H1 (cell line): ENCODE data around the gene PSMD3.
"Not testable (repeated sequence)": the region's sequence is repeated elsewhere in the genome, so short reads cannot be mapped to it uniquely, and the experiment has no call there.

ENCODE experiments used
- BRCA1 ChIP-seq: IDR thresholded peaks from 2 replicates; pipeline ENCODE4 v1.6.1; 2012; ENCODE audit warnings: low read depth, low read length, improper control_type of control experiment
- CHD2 ChIP-seq: IDR thresholded peaks from 2 replicates; pipeline ENCODE4 v1.6.1; 2012; ENCODE audit warnings: low read length, improper control_type of control experiment
- CREB1 ChIP-seq: IDR thresholded peaks from 2 replicates; pipeline ENCODE4 v1.6.1; 2012; ENCODE audit warnings: inconsistent platforms
- EP300 ChIP-seq, 2 experiments: IDR thresholded peaks; 1 replicate in 1 of 2; 2 replicates in 1 of 2; pipeline ENCODE4 v1.6.1; 2011 to 2012; ENCODE audit warnings: low read depth in 2 of 2, low read length in 2 of 2, mild to moderate bottlenecking in 2 of 2, borderline replicate concordance in 1 of 2, inconsistent platforms in 1 of 2, moderate library complexity in 1 of 2
- PHF8 ChIP-seq: fragments of 200-600 bp; sonication (generic); conservative IDR thresholded peaks from 2 replicates; pipeline ENCODE4 v1.7.1; 2012; ENCODE audit warnings: low read depth, mild to moderate bottlenecking, inconsistent platforms, low read length, moderate library complexity
- POLR2A ChIP-seq, 2 experiments: IDR thresholded peaks; 1 replicate in 1 of 2; 2 replicates in 1 of 2; pipeline ENCODE4 v1.6.1; 2011; ENCODE audit warnings: low read depth in 2 of 2, low read length in 2 of 2, mild to moderate bottlenecking in 2 of 2; ENCODE audit errors: control extremely low read depth in 1 of 2
- POU5F1 ChIP-seq: IDR thresholded peaks from 2 replicates; pipeline ENCODE4 v1.6.1; 2011; ENCODE audit warnings: low read depth, mild to moderate bottlenecking, low read length, moderate library complexity
- SAP30 ChIP-seq: fragments of 300-600 bp; sonication (generic); IDR thresholded peaks from 2 replicates; pipeline ENCODE4 v1.7.1; 2012; ENCODE audit warnings: low read length, moderate library complexity, mild to moderate bottlenecking, inconsistent platforms; ENCODE audit not compliant: insufficient read depth, insufficient replicate concordance
- SIX5 ChIP-seq: IDR thresholded peaks from 2 replicates; pipeline ENCODE4 v1.6.1; 2011; ENCODE audit warnings: mild to moderate bottlenecking, low read depth, low read length
- SRF ChIP-seq: IDR thresholded peaks from 2 replicates; pipeline ENCODE4 v1.6.1; 2011; ENCODE audit warnings: mild to moderate bottlenecking, low read depth, low read length, moderate library complexity
- TF ChIP-seq, protein P1 (sequence below), 3 experiments: IDR thresholded peaks; 1 replicate in 2 of 3; 2 replicates in 1 of 3; pipeline versions ENCODE4 v1.5.1 to v1.6.1; 2011; ENCODE audit warnings: low read length in 3 of 3, mild to moderate bottlenecking in 3 of 3, inconsistent platforms in 2 of 3, low read depth in 1 of 3, moderate library complexity in 1 of 3; ENCODE audit not compliant: insufficient read depth in 1 of 3; ENCODE audit errors: control extremely low read depth in 1 of 3
- TF ChIP-seq, protein P2 (sequence below): IDR thresholded peaks from 2 replicates; pipeline ENCODE4 v1.6.1; 2012; ENCODE audit warnings: inconsistent platforms
- TF ChIP-seq, protein P3 (sequence below): IDR thresholded peaks from 2 replicates; pipeline ENCODE4 v1.6.1; 2011; ENCODE audit warnings: low read depth, mild to moderate bottlenecking, low read length; ENCODE audit not compliant: insufficient read depth

DNA sequence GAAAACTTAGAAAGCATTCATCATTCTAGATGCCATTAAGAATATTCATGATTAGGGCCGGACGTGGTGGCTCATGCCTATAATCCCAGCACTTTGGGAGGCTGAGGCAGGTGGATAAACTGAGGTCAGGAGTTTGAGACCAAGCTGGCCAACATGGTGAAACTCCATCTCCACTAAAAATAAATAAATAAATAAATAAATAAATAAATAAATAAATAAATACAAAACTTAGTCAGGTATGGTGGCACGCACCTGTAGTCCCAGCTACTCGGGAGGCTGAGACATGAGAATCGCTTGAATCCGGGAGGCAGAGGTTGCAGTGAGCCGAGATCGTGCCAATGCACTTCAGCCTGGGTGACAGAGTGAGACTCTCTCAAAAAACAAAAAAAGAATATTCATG, 20.7 kb downstream of the PSMD3 start:
- TF ChIP-seq SIX5; CHD2; POLR2A (IDR thresholded peaks at IDR 0.05; ENCODE audit: control extremely low read depth in 1 of 2, low read depth in 2 of 2, low read length in 2 of 2); PHF8; SAP30; POU5F1; EP300 (IDR thresholded peaks at IDR 0.05; ENCODE audit: borderline replicate concordance in 1 of 2, low read depth in 2 of 2, low read length in 2 of 2); BRCA1; CREB1; SRF: not testable (repeated sequence)
- TF ChIP-seq, protein P1, sequence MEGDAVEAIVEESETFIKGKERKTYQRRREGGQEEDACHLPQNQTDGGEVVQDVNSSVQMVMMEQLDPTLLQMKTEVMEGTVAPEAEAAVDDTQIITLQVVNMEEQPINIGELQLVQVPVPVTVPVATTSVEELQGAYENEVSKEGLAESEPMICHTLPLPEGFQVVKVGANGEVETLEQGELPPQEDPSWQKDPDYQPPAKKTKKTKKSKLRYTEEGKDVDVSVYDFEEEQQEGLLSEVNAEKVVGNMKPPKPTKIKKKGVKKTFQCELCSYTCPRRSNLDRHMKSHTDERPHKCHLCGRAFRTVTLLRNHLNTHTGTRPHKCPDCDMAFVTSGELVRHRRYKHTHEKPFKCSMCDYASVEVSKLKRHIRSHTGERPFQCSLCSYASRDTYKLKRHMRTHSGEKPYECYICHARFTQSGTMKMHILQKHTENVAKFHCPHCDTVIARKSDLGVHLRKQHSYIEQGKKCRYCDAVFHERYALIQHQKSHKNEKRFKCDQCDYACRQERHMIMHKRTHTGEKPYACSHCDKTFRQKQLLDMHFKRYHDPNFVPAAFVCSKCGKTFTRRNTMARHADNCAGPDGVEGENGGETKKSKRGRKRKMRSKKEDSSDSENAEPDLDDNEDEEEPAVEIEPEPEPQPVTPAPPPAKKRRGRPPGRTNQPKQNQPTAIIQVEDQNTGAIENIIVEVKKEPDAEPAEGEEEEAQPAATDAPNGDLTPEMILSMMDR (IDR thresholded peaks at IDR 0.05; ENCODE audit: control extremely low read depth in 1 of 3, insufficient read depth in 1 of 3, low read depth in 1 of 3, low read length in 3 of 3): not testable (repeated sequence)
- TF ChIP-seq, protein P2, sequence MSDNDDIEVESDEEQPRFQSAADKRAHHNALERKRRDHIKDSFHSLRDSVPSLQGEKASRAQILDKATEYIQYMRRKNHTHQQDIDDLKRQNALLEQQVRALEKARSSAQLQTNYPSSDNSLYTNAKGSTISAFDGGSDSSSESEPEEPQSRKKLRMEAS: not testable (repeated sequence)
- TF ChIP-seq, protein P3, sequence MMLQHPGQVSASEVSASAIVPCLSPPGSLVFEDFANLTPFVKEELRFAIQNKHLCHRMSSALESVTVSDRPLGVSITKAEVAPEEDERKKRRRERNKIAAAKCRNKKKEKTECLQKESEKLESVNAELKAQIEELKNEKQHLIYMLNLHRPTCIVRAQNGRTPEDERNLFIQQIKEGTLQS: not testable (repeated sequence)
